GM18873 (cell line): ENCODE results near the gene EPHA5.
"Not testable (repeated sequence)": the region's sequence is repeated elsewhere in the genome, so short reads cannot be mapped to it uniquely, and the experiment has no call there.

ENCODE experiments used
- ATAC-seq: cut with Tn5 transposase; IDR thresholded peaks from one replicate; pipeline ENCODE4 v1.9.1; 2021; ENCODE audit warnings: mild to moderate bottlenecking, moderate library complexity, moderate number of reproducible peaks; ENCODE audit not compliant: unreplicated experiment, low FRiP score

EPHA5 gene

GRCh38 chr4:65391382-65391781 is 278.9 kb downstream of the EPHA5 start:
- no peak for ATAC-seq

GRCh38 chr4:65386927-65387326 is 283.4 kb downstream of the EPHA5 start:
- no peak for ATAC-seq

DNA sequence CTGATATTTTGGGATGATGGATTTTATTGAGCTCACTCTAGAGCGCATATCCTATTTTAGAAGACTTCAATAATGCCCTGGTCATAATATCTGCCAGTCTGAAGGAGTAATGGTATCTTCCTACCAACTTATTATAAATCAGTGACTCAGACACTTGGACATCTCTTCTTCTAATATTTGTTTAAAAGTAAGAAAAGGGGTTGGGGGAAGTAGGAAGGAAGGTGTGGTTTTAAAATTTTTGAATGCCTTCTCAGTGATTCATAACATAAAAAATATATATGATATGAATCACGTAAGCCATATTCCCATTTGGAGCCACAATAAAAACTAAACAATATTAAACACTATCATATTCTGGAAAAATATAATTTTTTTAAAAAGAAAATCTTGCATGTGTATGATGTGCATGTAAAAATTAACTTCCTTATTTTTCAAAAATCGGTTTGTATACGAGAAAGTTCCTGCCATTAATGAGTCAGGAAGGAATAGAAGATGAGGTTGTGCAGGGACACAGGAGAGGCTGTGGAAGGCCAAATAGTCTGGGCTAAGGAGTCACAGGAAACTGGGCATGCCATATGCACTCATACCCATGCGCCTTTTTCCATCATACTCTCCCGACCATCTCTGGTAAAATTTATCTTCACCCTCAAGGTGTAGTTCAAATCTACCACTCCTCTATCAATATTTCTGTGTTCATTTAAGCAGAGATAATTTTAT is 286.5 kb downstream of the EPHA5 start:
- ATAC-seq, result no peak

GRCh38 chr4:65381648-65382047 is 288.6 kb downstream of the EPHA5 start:
- no peak for ATAC-seq

DNA sequence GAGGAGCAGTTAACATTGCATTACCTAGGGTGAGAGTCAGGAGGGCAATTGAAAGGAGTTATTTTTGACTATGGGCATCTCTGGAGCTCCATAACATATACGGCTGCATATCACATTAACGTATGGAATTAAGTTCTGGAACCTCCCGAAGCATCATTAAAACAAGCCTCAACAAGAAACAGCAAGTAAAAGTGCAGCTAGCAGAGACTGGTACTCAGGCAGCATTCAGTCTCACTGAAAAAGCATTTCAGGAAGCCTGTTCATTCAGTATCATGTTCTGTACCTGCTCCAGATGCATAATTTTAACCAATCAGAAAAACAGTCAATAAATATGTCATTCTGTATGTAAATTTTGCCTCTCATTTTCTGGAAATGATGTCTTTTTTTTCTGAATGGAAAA is 299.6 kb downstream of the EPHA5 start:
- no peak for ATAC-seq

- no peak for ATAC-seq
Measured at GRCh38 chr4:65367306-65367705, 303.0 kb downstream of the EPHA5 start.

- ATAC-seq, result no peak
Measured at GRCh38 chr4:65358914-65359313, 311.4 kb downstream of the EPHA5 start.

- ATAC-seq, result no peak
Measured at GRCh38 chr4:65353098-65353497, 317.2 kb downstream of the EPHA5 start.

DNA sequence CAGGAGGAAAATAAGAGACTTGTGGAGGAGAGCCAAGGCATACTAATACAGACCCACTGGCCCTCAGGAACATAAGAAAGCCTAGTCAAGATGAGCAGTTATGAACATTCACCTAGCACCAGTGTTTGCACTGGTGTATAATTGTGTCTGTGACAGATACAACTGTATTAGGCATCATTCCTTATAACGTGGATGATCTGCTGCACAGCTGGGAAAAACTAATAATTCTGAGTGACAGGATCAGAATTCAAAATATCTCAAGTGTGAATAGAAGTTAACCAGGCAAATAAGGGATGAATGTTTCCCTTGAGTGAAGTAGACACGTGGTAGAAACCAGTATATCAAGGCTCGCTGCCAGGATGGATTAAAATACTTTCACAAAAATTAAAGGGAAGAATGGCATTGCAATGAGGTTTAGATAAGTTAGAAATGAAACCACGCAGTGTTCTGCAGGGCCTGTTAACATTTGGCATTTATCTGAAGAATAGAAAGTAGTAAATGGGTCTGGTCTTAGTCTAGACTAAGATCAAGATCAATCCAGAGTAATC is 325.9 kb downstream of the EPHA5 start:
- ATAC-seq, result no peak

- ATAC-seq, result no peak
Measured at GRCh38 chr4:65343342-65343741, 326.9 kb downstream of the EPHA5 start.

- no peak for ATAC-seq
Measured at GRCh38 chr4:65341557-65341956, 328.7 kb downstream of the EPHA5 start.

DNA sequence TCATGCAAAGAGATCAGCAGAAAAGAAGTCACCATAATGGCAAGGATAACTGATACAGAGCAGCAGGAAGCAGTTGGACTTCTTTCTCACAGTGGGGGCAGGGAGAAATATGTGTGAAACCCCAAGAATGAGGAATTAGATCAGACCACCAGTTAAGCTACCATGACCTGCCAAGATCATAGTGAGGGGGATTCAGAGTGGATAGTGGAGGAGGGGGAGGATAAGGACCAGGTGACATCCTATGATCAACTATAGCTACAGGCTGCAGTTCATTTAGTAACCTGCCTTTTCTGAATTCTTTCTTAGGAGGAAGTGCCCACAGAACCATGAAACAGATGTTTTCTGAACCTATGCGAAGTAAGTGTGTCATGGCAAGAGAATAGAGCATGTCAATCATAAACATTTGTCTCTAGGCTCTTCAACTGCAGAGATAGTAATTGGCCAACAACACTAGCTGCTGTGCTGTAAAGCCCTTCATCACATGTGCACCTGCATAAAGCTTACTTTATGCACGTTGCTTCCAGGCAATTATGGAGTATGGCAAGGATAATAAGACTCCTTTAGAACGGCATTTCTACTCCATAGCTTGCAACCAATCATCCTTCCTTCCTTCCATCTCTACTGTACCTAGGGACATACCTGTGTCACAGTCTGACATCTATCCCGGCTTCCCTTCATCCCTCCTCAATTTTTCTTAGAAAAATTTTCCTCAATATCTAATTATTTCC is 329.7 kb downstream of the EPHA5 start:
- ATAC-seq, result no peak

DNA sequence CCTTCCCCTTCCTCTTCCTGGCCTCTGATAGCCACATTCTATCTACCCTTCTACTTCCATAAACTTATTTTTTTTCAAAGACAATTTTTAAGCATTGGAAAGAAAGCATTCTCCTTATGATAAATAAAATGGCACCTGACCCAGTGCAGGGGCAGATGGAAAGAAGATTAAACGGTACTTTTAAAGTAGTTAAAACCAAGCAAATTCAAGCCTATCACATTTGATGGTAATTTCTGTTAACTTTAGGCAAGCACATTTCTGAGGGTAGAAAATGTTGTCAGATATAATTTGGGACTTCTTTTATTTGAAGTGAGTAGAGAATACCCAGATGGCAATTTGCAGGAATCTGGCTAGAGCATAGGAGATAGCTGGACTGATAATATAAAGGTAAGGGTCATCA is 332.9 kb downstream of the EPHA5 start:
- no peak for ATAC-seq

DNA sequence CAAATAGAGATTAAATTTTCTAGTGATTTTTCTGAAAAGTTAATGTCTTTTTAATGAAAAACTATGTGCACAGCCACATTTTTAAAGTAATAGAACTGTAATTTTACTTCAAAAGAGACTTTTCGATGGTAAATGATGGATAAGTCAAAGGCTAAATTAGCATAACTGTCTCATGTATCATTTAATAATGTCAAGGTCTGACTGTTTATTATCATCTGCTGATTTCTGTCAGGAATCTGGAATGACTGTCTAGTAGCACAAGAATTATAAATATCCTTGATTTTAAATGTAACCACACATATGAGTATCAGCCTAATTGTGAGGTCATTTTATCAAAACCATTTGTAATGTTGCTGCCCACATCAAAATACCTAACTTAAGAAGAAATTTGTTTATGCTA is 333.8 kb downstream of the EPHA5 start:
- ATAC-seq, result no peak

GRCh38 chr4:65316534-65316933 is 353.8 kb downstream of the EPHA5 start:
- ATAC-seq, result no peak

DNA sequence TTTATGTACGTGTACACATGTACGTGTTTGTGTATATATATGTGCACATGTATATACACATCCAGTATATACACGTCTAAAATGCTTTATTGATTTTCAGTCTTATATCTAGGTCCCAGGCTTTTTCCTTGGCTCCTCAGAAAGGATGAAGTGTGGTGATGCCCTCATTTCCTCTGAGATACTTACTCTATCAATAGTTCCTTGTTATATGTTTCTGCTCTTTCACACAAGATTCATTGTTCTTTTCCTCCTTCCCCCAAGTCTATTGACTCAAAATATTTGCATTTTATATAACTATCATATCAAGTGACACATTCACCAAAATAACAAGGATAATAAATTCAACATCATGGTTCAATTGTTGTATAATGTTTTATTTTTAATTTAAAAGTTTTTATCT is 359.2 kb downstream of the EPHA5 start:
- no peak for ATAC-seq

GRCh38 chr4:65310586-65310985 is 359.7 kb downstream of the EPHA5 start:
- ATAC-seq, result no peak

GRCh38 chr4:65308626-65309025 is 361.7 kb downstream of the EPHA5 start:
- not testable (repeated sequence) for ATAC-seq

DNA sequence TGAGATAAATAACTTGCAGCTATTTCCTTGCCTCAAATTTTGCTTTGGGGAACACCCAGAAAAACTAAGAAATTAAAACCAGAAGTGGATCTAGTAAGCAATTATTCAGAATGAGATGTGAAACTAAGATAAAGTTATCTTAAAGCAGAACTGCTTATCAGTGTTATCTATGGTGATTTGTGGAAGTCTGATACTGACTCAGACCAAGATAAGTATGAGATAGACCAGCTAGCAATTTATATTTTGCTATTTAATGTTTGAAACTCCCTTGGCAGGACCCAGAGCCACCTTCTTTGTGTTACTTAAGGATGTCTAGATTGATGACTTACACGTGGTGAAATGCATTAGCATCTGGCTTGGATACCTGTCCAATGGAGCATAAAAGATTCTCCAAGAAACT is 368.1 kb downstream of the EPHA5 start:
- no peak for ATAC-seq

DNA sequence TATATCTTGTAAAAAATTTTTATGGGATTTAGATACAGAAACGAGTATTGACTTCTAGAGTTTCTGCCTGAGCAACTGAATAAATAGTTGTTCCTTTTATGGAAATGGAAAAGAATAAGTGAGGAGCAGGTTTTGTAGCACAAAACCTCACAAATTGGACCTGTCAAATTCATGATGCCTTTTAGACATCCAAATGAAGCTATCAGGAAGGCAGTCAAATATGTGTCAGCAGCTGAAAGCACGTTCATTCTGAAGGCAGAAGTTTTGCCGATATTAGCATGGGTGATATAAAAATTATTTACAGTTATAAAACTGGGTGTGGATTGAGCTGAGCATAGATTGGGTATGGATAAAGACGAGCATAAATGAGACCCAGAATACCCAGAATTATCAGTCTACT is 374.0 kb downstream of the EPHA5 start:
- ATAC-seq, result no peak

DNA sequence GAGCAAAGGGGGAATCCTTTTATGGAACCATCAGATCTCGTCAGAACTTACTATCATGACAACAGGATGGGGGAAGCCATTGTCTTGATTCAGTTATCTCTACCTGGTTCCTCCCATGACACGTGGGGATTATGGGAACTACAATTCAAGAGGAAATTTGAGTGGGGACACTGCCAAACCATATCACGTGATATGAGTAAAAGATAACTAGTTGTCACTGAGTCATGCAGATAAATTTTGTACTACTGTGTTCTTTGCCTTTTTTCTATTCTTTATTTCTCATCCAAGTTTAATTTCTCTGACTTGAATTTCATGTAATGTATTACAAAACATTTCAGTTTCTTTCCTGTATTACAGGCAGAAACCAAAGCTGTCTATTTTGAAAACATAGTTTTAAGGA is 383.2 kb downstream of the EPHA5 start:
- no peak for ATAC-seq
